HEK293 (cell line): ENCODE results near the gene BAX.
A peak's percentile ranks its signal among the peaks of the same experiment; 100 is the strongest.

Experiments
- CTCF ChIA-PET: fragments of 350-600 bp; formaldehyde crosslinking; extraction: SDS; loops from one replicate; lab custom pipeline; 2021; ENCODE audit warnings: antibody characterized with exemption; lab: Yijun Ruan, JAX
- POLR2A ChIA-PET: fragments of 300-600 bp; formaldehyde crosslinking; extraction: SDS; loops from one replicate; lab custom pipeline; 2020; ENCODE audit warnings: antibody characterized with exemption, inconsistent platforms; lab: Yijun Ruan, JAX
- H3K27ac ChIP-seq: fragments of 200-500 bp; sonication (Bioruptor generic); 2 replicates; pipeline ENCODE4 v1.5.1; 2014; ENCODE audit warnings: low read depth, low read length, control low read depth, inconsistent platforms; ENCODE audit errors: extremely low read depth
- H3K36me3 ChIP-seq, 2 experiments: fragments of 200-500 bp in 1 of 2; sonication (Bioruptor generic) in 1 of 2; 1 replicate in 1 of 2; 2 replicates in 1 of 2; pipeline ENCODE4 v1.5.1; 2014 to 2017; ENCODE audit warnings: inconsistent platforms in 2 of 2, low read length in 2 of 2; ENCODE audit not compliant: control insufficient read depth in 2 of 2, insufficient read depth in 1 of 2
- H3K4me1 ChIP-seq: fragments of 200-500 bp; sonication (Bioruptor generic); 2 replicates; pipeline ENCODE4 v1.5.1; 2014; ENCODE audit warnings: mild to moderate bottlenecking, low read length, inconsistent platforms; ENCODE audit not compliant: control insufficient read depth, insufficient read depth
- H3K4me3 ChIP-seq: 2 replicates; pipeline ENCODE4 v1.5.1; 2011; ENCODE audit warnings: low read depth, mild to moderate bottlenecking, control low read depth, low read length, moderate library complexity
- H3K9me3 ChIP-seq: fragments of 200-500 bp; sonication (Bioruptor generic); 2 replicates; pipeline ENCODE4 v1.5.1; 2014; ENCODE audit warnings: low read depth, low read length, inconsistent platforms; ENCODE audit not compliant: control insufficient read depth, insufficient read depth
- CTCF ChIP-seq: fragments of 450-650 bp; formaldehyde crosslinking; IDR thresholded peaks from 2 replicates; pipeline ENCODE4 v1.5.1; 2016; ENCODE audit warnings: missing biosample characterization, missing genetic modification characterization
- EGR2 ChIP-seq: fragments of 450-650 bp; formaldehyde crosslinking; IDR thresholded peaks from 2 replicates; pipeline ENCODE4 v1.5.1; 2016; ENCODE audit warnings: low read depth, missing biosample characterization, missing genetic modification characterization
- GLIS1 ChIP-seq: fragments of 450-650 bp; formaldehyde crosslinking; IDR thresholded peaks from 2 replicates; pipeline ENCODE4 v1.5.1; 2016; ENCODE audit warnings: missing biosample characterization, missing genetic modification characterization
- HIC1 ChIP-seq: fragments of 450-650 bp; formaldehyde crosslinking; IDR thresholded peaks from 2 replicates; pipeline ENCODE4 v1.5.1; 2016; ENCODE audit warnings: missing biosample characterization, missing genetic modification characterization
- KLF10 ChIP-seq: fragments of 450-650 bp; IDR thresholded peaks from 2 replicates; pipeline ENCODE4 v1.5.1; 2018; ENCODE audit warnings: missing biosample characterization, mild to moderate bottlenecking, missing genetic modification characterization
- YY2 ChIP-seq: fragments of 450-650 bp; formaldehyde crosslinking; IDR thresholded peaks from 2 replicates; pipeline ENCODE4 v1.5.1; 2016; ENCODE audit warnings: missing biosample characterization, missing genetic modification characterization
- ZBTB1 ChIP-seq: fragments of 450-650 bp; formaldehyde crosslinking; IDR thresholded peaks from 2 replicates; pipeline ENCODE4 v1.5.1; 2016; ENCODE audit warnings: missing biosample characterization, missing genetic modification characterization
- ZBTB17 ChIP-seq: fragments of 450-650 bp; formaldehyde crosslinking; IDR thresholded peaks from 2 replicates; pipeline ENCODE4 v1.5.1; 2016; ENCODE audit warnings: missing biosample characterization, missing genetic modification characterization
- ZEB2 ChIP-seq: fragments of 450-650 bp; formaldehyde crosslinking; IDR thresholded peaks from 2 replicates; pipeline ENCODE4 v1.5.1; 2016; ENCODE audit warnings: missing biosample characterization, missing genetic modification characterization
- ZIC2 ChIP-seq: fragments of 450-650 bp; formaldehyde crosslinking; IDR thresholded peaks from 2 replicates; pipeline ENCODE4 v1.5.1; 2016; ENCODE audit warnings: missing biosample characterization, missing genetic modification characterization
- ZNF274 ChIP-seq, 2 experiments: fragments of 200-500 bp in 1 of 2; fragments of 450-650 bp in 1 of 2; sonication (Bioruptor generic) in 1 of 2; formaldehyde crosslinking in 1 of 2; IDR thresholded peaks; 2 replicates each; pipeline versions ENCODE4 v1.5.1 to v1.6.1; 2014 to 2016; ENCODE audit warnings: borderline replicate concordance in 1 of 2, inconsistent platforms in 1 of 2, low read length in 1 of 2, missing biosample characterization in 1 of 2, missing genetic modification characterization in 1 of 2
- ZNF341 ChIP-seq: fragments of 450-650 bp; formaldehyde crosslinking; IDR thresholded peaks from 2 replicates; pipeline ENCODE4; 2016; ENCODE audit warnings: low read depth, missing biosample characterization, missing genetic modification characterization
- ZNF362 ChIP-seq: fragments of 450-650 bp; formaldehyde crosslinking; IDR thresholded peaks from 2 replicates; pipeline ENCODE4 v1.5.1; 2016; ENCODE audit warnings: missing biosample characterization, missing genetic modification characterization
- ZNF449 ChIP-seq: fragments of 450-650 bp; formaldehyde crosslinking; IDR thresholded peaks from 2 replicates; pipeline ENCODE4 v1.5.1; 2017; ENCODE audit warnings: missing biosample characterization, mild to moderate bottlenecking, missing genetic modification characterization, moderate library complexity
- ZNF518A ChIP-seq: fragments of 450-650 bp; formaldehyde crosslinking; conservative IDR thresholded peaks from 2 replicates; pipeline ENCODE4 v1.5.1; 2016; ENCODE audit warnings: low read depth, missing biosample characterization, missing genetic modification characterization
- ZNF558 ChIP-seq: fragments of 450-650 bp; formaldehyde crosslinking; IDR thresholded peaks from 2 replicates; pipeline ENCODE4 v1.5.1; 2016; ENCODE audit warnings: missing biosample characterization, missing genetic modification characterization
- ZNF623 ChIP-seq: fragments of 450-650 bp; formaldehyde crosslinking; IDR thresholded peaks from 2 replicates; pipeline ENCODE4 v1.5.1; 2016; ENCODE audit warnings: missing biosample characterization, missing genetic modification characterization
- ZNF76 ChIP-seq: fragments of 450-650 bp; formaldehyde crosslinking; IDR thresholded peaks from 2 replicates; pipeline ENCODE4; 2016; ENCODE audit warnings: low read depth, missing biosample characterization, missing genetic modification characterization, borderline replicate concordance

The BAX gene

GRCh38 chr19:48993175-48994034 lies 38.7 kb downstream of the BAX start, which contains the start of the genes GYS1 and RUVBL2 (continued):
- TF ChIP-seq HIC1 (tag by site-specific recombination) (no peak), YY2 (peak; percentile 83), ZEB2 (tag by site-specific recombination) (peak; percentile 37; the same call in 1 of the 2 replicates), EGR2 (tag by site-specific recombination) (peak; percentile 69), ZNF558 (tag by site-specific recombination) (no peak; the same call in 1 of the 2 replicates), ZNF449 (tag by site-specific recombination) (peak; percentile 50; the same call in 1 of the 2 replicates), KLF10 (tag by site-specific recombination) (peak; percentile 100)

- POLR2A ChIA-PET, result interaction anchor here (0.5 to 2.8 kb wide), 38 partner anchors 9 to 498 kb away, joined by 3 to 33 read pairs (median 6); partner anchors contain the start of genes ALDH16A1, DHDH, FTL and LHB
- TF ChIP-seq ZNF362 (no peak), ZNF76 (tag by site-specific recombination) (peak; percentile 68), ZNF274 (IDR thresholded peaks at IDR 0.05; ENCODE audit: low read length) (no peak), ZNF274 (tag by site-specific recombination; IDR thresholded peaks at IDR 0.05; ENCODE audit: borderline replicate concordance) (0 out of 2 replicates have a peak, but pooled peaks have one; percentile 17), ZNF341 (peak; percentile 14; the same call in 1 of the 2 replicates), ZBTB1 (tag by site-specific recombination) (no peak), ZBTB17 (tag by site-specific recombination) (0 out of 2 replicates have a peak, but pooled peaks have one; percentile 10)
- TF ChIP-seq, all 188 proteins: peak for 4
- Histone ChIP-seq H3K9me3 (no peaks in the 10 kb centered on the region), H3K4me1 (peaks cover 12% of the 10 kb centered on the region; the same call in 1 of the 2 replicates), H3K4me3 (peak overlapping the region; percentile 81), H3K27ac (peak overlapping the region; percentile 58), H3K36me3 (peaks cover 7 to 24% of the 10 kb centered on the region in 2 experiments; a peak in 2 of 3 replicates)
- CTCF ChIA-PET, result interaction anchor here (0.6 to 2.9 kb wide), 32 partner anchors 10 to 214 kb away, joined by 3 to 79 read pairs (median 5); partner anchors contain the start of gene CGB7
Measured at GRCh38 chr19:48994035-48994386, 39.3 kb downstream of the BAX start.

- peaks cover 25 to 30% of the 10 kb centered on the region in 2 experiments; a peak in 2 of 3 replicates for H3K36me3 ChIP-seq
- H3K27ac ChIP-seq, result no peak overlapping the region
- H3K9me3 ChIP-seq, result no peaks in the 10 kb centered on the region
- TF ChIP-seq ZNF518A (tag by site-specific recombination) (no peak), CTCF (tag by site-specific recombination) (peak; percentile 42), GLIS1 (tag by site-specific recombination) (peak; percentile 78), ZNF623 (peak; percentile 43), ZIC2 (tag by site-specific recombination) (0 out of 2 replicates have a peak, but pooled peaks have one; percentile 14)
Measured at GRCh38 chr19:48997972-48998371, 43.3 kb downstream of the BAX start.

More at GRCh38 chr19:48997972-48998371, 43.3 kb downstream of the BAX start:
- POLR2A ChIA-PET, result interaction anchor here (0.5 kb wide), 1 partner anchor 8 kb away, joined by 5 read pairs; no protein-coding TSS in a partner anchor
- Histone ChIP-seq H3K4me1 (0 out of 2 replicates have a peak, but pooled peaks cover 6% of the 10 kb centered on the region), H3K4me3 (no peak overlapping the region)
- CTCF ChIA-PET, result interaction anchor here (0.6 to 5.5 kb wide), 38 partner anchors 9 to 1050 kb away, joined by 3 to 133 read pairs (median 4); partner anchors contain the start of gene KCNA7
